Osteocyte (in vitro differentiated cells): ENCODE data around the gene ODC1. TPM values are rescaled to one million over a fixed set of nuclear protein-coding genes. Genes with fewer than 3 reads are reported as not detected.

Experiments
- DNase-seq: peaks from one replicate; pipeline ENCODE4 v3.0.0; 2021; ENCODE audit warnings: mixed read lengths; ENCODE audit not compliant: unreplicated experiment; ENCODE audit errors: extremely low spot score
- H3K27ac Mint-ChIP-seq: one replicate; pipeline ENCODE4 v1.8.0; 2021; ENCODE audit warnings: mild to moderate bottlenecking, mixed read lengths; ENCODE audit not compliant: unreplicated experiment
- H3K27me3 Mint-ChIP-seq: one replicate; pipeline ENCODE4 v1.8.0; 2021; ENCODE audit warnings: mixed read lengths; ENCODE audit not compliant: unreplicated experiment
- H3K36me3 Mint-ChIP-seq: one replicate; pipeline ENCODE4 v1.8.0; 2021; ENCODE audit warnings: mixed read lengths; ENCODE audit not compliant: unreplicated experiment
- H3K4me1 Mint-ChIP-seq: one replicate; pipeline ENCODE4 v1.8.0; 2021; ENCODE audit warnings: mixed read lengths; ENCODE audit not compliant: unreplicated experiment
- H3K4me3 Mint-ChIP-seq: one replicate; pipeline ENCODE4 v1.8.0; 2021; ENCODE audit warnings: mild to moderate bottlenecking, moderate library complexity, mixed read lengths; ENCODE audit not compliant: unreplicated experiment
- H3K9me3 Mint-ChIP-seq: one replicate; pipeline ENCODE4 v1.8.0; 2021; ENCODE audit warnings: mixed read lengths; ENCODE audit not compliant: unreplicated experiment
- total RNA-seq: library from RNA; stranded (reverse); gene quantifications from 2 replicates; pipeline ENCODE4 v1.2.1, GENCODE V29; 2021
- TF ChIP-seq, protein P1 (sequence below): fragments of 200-600 bp; sonication (generic); IDR thresholded peaks from 2 replicates; pipeline ENCODE4 v1.5.0; 2021; ENCODE audit warnings: antibody characterized with exemption, mild to moderate bottlenecking, moderate library complexity

Gene ODC1
- total RNA-seq, 1 donor from 2014 or later = 44.8 TPM

DNA sequence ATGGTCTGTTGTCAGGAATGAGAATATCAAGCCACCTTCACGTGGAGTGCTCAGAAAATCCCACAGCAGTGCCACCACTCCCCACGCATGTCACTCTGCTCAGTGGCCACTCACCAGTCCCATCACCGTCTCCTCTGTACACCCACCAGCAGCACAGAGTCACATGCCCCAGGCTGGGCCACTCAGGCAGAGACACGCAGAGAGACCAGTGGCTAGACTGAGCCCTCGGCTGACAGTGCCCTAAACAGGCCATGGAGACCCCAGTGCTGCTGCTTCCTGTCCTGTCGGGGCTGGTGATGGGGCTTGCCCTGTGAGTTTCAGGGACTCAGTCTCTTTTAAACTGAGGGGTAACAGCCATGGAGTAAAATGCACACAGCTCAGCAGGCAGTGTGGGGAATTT is 25.9 kb downstream of the ODC1 start:
- no peak overlapping the region for H3K4me3 Mint-ChIP-seq
- TF ChIP-seq, protein P1, sequence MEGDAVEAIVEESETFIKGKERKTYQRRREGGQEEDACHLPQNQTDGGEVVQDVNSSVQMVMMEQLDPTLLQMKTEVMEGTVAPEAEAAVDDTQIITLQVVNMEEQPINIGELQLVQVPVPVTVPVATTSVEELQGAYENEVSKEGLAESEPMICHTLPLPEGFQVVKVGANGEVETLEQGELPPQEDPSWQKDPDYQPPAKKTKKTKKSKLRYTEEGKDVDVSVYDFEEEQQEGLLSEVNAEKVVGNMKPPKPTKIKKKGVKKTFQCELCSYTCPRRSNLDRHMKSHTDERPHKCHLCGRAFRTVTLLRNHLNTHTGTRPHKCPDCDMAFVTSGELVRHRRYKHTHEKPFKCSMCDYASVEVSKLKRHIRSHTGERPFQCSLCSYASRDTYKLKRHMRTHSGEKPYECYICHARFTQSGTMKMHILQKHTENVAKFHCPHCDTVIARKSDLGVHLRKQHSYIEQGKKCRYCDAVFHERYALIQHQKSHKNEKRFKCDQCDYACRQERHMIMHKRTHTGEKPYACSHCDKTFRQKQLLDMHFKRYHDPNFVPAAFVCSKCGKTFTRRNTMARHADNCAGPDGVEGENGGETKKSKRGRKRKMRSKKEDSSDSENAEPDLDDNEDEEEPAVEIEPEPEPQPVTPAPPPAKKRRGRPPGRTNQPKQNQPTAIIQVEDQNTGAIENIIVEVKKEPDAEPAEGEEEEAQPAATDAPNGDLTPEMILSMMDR = no peak
- no peaks in the 10 kb centered on the region for H3K27me3 Mint-ChIP-seq
- H3K9me3 Mint-ChIP-seq = no peaks in the 10 kb centered on the region
- H3K27ac Mint-ChIP-seq = no peak overlapping the region
- DNase-seq = no peak
- H3K36me3 Mint-ChIP-seq = peaks cover 8% of the 10 kb centered on the region
- H3K4me1 Mint-ChIP-seq = peaks cover 29% of the 10 kb centered on the region

DNA sequence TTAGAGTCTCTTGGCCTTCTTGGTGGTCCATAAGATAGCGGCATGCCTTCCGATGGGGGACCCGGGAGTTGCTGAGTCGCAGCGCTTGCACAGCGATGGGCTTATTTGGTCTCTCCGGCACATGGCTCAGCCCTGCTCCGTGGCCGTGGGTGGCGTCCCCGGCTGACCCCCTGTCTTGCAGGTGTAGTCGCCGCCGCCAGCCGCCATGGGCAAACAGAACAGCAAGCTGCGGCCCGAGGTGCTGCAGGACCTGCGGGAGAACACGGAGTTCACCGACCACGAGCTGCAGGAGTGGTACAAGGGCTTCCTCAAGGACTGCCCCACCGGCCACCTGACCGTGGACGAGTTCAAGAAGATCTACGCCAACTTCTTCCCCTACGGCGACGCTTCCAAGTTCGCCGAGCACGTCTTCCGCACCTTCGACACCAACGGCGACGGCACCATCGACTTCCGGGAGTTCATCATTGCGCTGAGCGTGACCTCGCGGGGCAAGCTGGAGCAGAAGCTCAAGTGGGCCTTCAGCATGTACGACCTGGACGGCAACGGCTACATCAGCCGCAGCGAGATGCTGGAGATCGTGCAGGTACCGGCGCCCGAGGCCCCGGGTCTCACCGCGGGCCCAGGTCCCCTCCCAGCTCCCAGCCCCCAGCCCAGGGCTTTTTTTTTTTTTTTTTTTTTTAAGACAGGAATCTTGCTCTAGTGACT is 28.4 kb downstream of the ODC1 start:
- no peak overlapping the region for H3K4me3 Mint-ChIP-seq
- H3K27me3 Mint-ChIP-seq = no peaks in the 10 kb centered on the region
- no peak for DNase-seq
- TF ChIP-seq, protein P1 = no peak
- no peaks in the 10 kb centered on the region for H3K9me3 Mint-ChIP-seq
- H3K27ac Mint-ChIP-seq = no peak overlapping the region
- H3K36me3 Mint-ChIP-seq = peaks cover 6% of the 10 kb centered on the region
- peaks cover 44% of the 10 kb centered on the region for H3K4me1 Mint-ChIP-seq

DNA sequence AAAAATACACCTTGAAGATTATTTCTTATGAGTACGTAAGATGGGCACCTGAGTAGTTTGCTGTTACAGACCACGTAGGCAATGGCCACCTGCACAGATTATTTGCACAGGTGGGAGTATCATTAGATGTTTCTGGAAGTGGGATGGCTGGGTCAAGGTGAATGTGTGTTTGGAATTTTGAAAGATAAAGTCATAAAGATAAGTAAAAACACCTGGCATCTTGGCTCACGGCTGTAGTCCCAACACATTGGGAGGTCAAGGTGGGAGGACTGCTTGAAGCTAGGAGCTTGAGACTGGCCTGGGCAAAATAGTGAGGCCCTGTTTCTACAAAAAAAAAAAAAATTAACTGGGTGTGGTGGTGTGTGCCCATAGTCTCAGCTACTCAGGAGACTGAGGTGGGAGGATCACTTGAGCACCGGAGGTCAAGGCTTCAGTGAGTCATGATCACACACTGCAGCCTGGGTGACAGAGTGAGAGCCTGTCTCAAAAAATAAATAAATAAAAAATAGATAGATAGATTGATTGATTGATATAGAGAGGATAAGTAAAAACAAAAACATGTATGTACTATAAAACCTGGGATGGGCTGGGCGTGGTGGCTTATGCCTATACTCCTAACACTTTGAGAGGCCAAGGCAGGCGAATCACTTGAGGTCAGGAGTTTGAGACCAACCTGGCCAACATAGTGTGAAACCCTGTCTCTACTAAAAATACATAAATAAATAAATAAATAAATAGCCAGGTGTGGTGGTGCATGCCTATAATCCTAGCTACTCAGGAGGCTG is 30.4 kb downstream of the ODC1 start:
- H3K9me3 Mint-ChIP-seq = no peaks in the 10 kb centered on the region
- H3K27ac Mint-ChIP-seq = no peak overlapping the region
- TF ChIP-seq, protein P1 = no peak
- peaks cover 40% of the 10 kb centered on the region for H3K4me1 Mint-ChIP-seq
- no peak for DNase-seq
- no peak overlapping the region for H3K4me3 Mint-ChIP-seq
- H3K27me3 Mint-ChIP-seq = no peaks in the 10 kb centered on the region
- peaks cover 6% of the 10 kb centered on the region for H3K36me3 Mint-ChIP-seq

DNA sequence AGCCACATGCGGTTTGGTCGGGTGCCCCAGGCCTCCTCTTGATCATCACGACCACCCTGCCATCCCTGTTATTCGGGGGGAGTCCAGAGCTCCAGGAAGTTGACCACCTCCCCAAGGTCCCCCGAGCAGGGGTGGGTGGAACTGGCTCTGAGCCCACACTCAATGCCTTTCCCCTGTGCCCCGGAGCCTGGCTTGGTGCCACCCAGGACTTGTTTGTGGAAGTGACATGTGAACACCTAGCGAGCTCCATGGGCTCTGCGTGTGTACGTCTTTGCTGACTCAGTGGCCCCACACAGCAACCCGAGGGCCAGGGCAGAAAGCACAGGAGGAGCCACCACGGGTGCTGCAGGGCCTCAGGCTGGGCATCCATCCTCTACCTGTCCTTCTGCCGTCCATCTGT is 32.5 kb downstream of the ODC1 start:
- Mint-ChIP-seq H3K27me3 (no peaks in the 10 kb centered on the region), H3K4me1 (peaks cover 40% of the 10 kb centered on the region), H3K9me3 (no peaks in the 10 kb centered on the region)

DNA sequence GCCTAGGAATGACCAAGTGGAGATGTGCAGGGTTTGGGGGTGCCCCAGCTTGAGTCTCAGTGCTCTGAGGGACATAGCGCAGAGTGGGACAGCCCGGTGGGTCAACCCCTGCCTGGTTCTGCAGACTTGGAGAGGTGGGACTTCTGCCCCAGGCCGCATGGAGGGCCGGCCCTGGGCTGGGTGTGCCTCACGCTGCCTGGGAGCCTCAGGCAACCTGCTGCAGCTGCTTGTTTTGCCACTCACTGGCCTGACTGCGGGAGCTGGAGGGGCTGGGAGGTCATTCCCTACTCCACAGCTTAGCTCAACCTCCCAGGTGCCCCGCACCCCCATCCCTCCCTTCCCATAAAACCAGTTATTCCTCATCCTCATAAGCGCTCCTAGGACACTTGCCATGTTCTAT is 33.1 kb downstream of the ODC1 start:
- no peaks in the 10 kb centered on the region for H3K27me3 Mint-ChIP-seq
- no peak overlapping the region for H3K27ac Mint-ChIP-seq
- no peaks in the 10 kb centered on the region for H3K9me3 Mint-ChIP-seq
- no peak for DNase-seq
- H3K4me1 Mint-ChIP-seq = peaks cover 40% of the 10 kb centered on the region
- TF ChIP-seq, protein P1 = no peak
- H3K36me3 Mint-ChIP-seq = peaks cover 8% of the 10 kb centered on the region
- no peak overlapping the region for H3K4me3 Mint-ChIP-seq

More for the DNA sequence above, 32.5 kb downstream of the ODC1 start:
- peaks cover 8% of the 10 kb centered on the region for H3K36me3 Mint-ChIP-seq
- H3K27ac Mint-ChIP-seq = no peak overlapping the region
- TF ChIP-seq, protein P1 = no peak
- no peak for DNase-seq
- no peak overlapping the region for H3K4me3 Mint-ChIP-seq
